Tibial nerve (tissue), 4 donors: ENCODE data around the gene MCF2L. TPM values are rescaled to one million over a fixed set of nuclear protein-coding genes. Genes with fewer than 3 reads are reported as not detected.

Experiments used
- DNase-seq, 2 donors: peaks; one replicate each; pipeline ENCODE4 v3.0.0-alpha.2; 2019; ENCODE audit warnings: low spot score in 2 of 2
- H3K27ac ChIP-seq, 4 donors: fragments of 200-600 bp; sonication (generic) in 3 of 4; one replicate each; pipeline ENCODE4 v1.5.1; 2017 to 2019; ENCODE audit warnings: mild to moderate bottlenecking in 1 of 4
- H3K27me3 ChIP-seq, 2 donors: fragments of 200-600 bp; sonication (generic) in 1 of 2; one replicate each; pipeline versions ENCODE4 v1.5.1 to v1.6.0; 2017 to 2019
- H3K36me3 ChIP-seq, 3 donors: fragments of 200-600 bp; sonication (generic); one replicate each; pipeline ENCODE4 v1.5.1; 2018 to 2019
- H3K4me1 ChIP-seq, 4 donors: fragments of 200-600 bp; sonication (generic) in 3 of 4; one replicate each; pipeline ENCODE4 v1.5.1; 2017 to 2019
- H3K4me3 ChIP-seq, 4 donors: fragments of 200-600 bp; sonication (generic) in 3 of 4; one replicate each; pipeline ENCODE4 v1.5.1; 2017 to 2019; ENCODE audit warnings: mild to moderate bottlenecking in 1 of 4, moderate library complexity in 1 of 4
- H3K9me3 ChIP-seq, 4 donors: fragments of 200-600 bp; sonication (generic) in 3 of 4; one replicate each; pipeline ENCODE4 v1.5.1; 2017 to 2019
- EP300 ChIP-seq, 2 donors: sonication (generic); formaldehyde crosslinking; IDR thresholded peaks; one replicate each; pipeline ENCODE4 v1.6.1; 2017; ENCODE audit warnings: antibody characterized with exemption in 2 of 2, mild to moderate bottlenecking in 1 of 2
- POLR2A ChIP-seq, 2 donors: fragments of 450-650 bp; IDR thresholded peaks; one replicate each; pipeline ENCODE4 v1.6.1; 2017; ENCODE audit warnings: antibody characterized with exemption in 2 of 2, mild to moderate bottlenecking in 2 of 2, moderate library complexity in 2 of 2
- WGBS, 2 donors: methylation state at CpG; one replicate each; pipeline ENCODE4 v1.1.5; 2018; 5-methylcytosine and 5-hydroxymethylcytosine counted together
- total RNA-seq, 4 donors: library from RNA; depleted of rRNA; stranded (reverse); fragments of >200 nt; gene quantifications; one replicate each; pipeline ENCODE4 v1.1.0, GENCODE V29; 2016
- TF ChIP-seq, protein P1 (sequence below), 5 experiments: fragments of 200-600 bp in 3 of 5; fragments of 450-650 bp in 2 of 5; sonication (generic) in 3 of 5; IDR thresholded peaks; one replicate each; pipeline ENCODE4 v1.5.1; 2016 to 2019; ENCODE audit warnings: antibody characterized with exemption in 5 of 5, mild to moderate bottlenecking in 3 of 5, moderate library complexity in 2 of 5

MCF2L gene
- total RNA-seq, 4 donors from 2014 or later = 30.1 to 82.6 (median 45.3) TPM

DNA sequence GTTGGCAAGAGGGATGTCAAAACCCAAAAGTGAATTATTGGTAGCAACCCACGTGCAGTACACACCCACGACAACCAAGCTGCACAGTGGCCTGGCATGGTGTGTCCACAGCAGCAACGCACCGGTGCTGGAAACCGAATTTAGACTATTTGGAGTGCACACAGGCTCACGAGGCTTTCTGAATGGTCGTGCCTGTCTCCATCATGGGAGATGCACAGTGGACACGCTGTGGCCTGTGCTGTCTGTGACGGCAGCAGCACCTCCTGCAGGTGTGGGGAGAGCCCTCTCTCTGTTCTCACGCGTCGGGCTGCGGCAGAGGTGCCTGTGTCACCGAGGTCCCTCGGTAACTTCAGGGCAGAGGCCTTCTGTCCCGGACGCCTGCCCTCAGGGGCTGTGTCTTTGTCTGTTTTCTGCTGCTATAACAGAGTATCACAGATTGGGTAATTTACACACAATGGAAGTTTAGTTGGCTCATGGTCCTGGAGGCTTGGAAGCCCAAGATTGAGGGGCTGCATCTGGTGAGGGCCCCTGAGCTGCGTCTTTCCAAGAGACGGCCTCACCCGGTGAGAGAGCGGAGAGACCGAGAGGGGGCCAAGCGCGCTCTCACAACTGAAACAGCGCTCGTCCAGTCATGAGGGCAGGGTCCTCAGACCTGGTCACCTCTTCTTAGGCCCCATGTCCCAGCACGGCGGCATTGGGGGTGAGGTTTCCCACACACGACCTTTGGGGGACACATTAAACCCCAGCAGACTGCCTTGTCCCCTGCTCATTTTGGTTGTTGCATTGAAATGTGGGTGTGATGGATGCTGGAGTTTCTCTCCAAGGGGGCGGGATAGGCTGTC lies 9.1 kb upstream of the MCF2L start:
- DNase-seq = no peak
- 64 to 77% methylated on average over 22 to 30 of the region's 30 CpGs for WGBS, 2 donors
- Histone ChIP-seq H3K36me3 (no peaks in the 10 kb centered on the region), H3K9me3 (no peaks in the 10 kb centered on the region), H3K4me1 (peaks cover 0 to 8% (median 0%) of the 10 kb centered on the region in 4 donors), H3K27ac (peak overlapping the region in 1 of 4 donors; percentile 54), H3K4me3 (no peak overlapping the region), H3K27me3 (peaks cover 0 to 5% of the 10 kb centered on the region in 2 donors)
- TF ChIP-seq EP300 (IDR thresholded peaks at IDR 0.05) = no peak
- no peak for TF ChIP-seq POLR2A (IDR thresholded peaks at IDR 0.05)
- TF ChIP-seq, protein P1, sequence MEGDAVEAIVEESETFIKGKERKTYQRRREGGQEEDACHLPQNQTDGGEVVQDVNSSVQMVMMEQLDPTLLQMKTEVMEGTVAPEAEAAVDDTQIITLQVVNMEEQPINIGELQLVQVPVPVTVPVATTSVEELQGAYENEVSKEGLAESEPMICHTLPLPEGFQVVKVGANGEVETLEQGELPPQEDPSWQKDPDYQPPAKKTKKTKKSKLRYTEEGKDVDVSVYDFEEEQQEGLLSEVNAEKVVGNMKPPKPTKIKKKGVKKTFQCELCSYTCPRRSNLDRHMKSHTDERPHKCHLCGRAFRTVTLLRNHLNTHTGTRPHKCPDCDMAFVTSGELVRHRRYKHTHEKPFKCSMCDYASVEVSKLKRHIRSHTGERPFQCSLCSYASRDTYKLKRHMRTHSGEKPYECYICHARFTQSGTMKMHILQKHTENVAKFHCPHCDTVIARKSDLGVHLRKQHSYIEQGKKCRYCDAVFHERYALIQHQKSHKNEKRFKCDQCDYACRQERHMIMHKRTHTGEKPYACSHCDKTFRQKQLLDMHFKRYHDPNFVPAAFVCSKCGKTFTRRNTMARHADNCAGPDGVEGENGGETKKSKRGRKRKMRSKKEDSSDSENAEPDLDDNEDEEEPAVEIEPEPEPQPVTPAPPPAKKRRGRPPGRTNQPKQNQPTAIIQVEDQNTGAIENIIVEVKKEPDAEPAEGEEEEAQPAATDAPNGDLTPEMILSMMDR (IDR thresholded peaks at IDR 0.05) = no peak

DNA sequence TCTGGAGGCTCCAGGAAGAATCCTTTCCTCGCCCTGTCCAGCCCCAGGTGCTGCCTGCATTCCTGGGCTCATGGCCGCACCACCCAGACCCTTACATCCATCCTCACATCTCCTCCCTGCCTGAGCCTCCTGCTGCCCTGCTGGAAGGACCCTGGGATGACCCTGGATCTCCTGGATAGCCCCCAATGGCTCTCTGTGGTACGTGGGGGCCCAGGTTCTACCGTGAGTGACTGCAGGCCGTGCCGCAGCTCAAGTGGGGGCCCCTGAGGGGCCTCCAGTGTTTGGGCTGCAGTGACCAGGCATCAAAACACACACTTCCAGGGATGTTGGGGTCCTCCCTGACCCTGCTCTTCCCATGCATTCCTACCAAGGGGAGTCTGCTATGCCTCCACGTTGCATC lies 8.3 kb upstream of the MCF2L start:
- Histone ChIP-seq H3K4me3 (no peak overlapping the region), H3K27me3 (peaks cover 0 to 13% of the 10 kb centered on the region in 2 donors), H3K27ac (no peak overlapping the region), H3K36me3 (no peaks in the 10 kb centered on the region), H3K9me3 (no peaks in the 10 kb centered on the region), H3K4me1 (peaks cover 0 to 8% (median 0%) of the 10 kb centered on the region in 4 donors)
- TF ChIP-seq, protein P1 (IDR thresholded peaks at IDR 0.05) = no peak
- TF ChIP-seq EP300 (IDR thresholded peaks at IDR 0.05) (no peak), POLR2A (IDR thresholded peaks at IDR 0.05) (no peak)
- 74 to 76% methylated on average over 7 of the region's 7 CpGs for WGBS, 2 donors
- no peak for DNase-seq

DNA sequence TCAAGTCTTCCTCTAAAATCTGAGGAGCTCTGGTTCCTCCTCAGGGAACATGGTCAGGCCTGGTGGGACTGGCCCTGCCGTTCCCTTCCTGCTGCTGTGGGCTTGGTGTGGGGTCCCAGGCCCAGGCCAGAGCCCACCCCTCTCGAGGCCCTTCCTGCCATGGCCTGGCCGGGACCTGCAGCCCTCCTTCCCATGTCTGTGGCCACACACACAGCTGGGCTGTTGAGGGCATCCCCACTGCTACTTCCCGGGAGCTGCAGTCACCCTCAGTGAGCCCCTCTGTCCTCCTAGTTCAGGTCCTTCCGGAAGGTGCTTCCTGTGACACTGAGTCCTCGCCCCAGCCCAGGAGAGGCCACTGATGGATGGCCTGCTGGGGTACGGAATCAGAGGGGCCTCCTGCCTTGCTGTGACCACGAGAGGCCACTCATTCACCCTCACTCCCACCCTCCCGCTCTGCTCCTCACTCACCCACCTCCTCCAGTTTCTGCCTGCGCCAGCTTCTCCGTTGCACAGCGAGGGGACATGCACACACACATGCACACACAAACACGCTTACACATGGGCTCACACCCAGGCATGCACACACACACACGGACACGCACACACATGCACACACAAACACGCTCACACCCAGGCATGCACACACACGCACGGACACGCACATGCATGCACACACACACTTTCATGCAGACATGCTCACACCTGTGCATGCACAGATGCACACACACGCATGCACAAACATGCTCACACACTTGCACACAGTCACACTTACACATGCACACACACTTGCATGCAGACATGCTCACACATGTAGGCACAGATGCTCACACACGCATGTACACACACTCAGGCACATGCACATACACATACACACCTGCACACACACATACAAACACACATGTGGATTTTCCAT lies 7.3 kb upstream of the MCF2L start:
- Histone ChIP-seq H3K9me3 (no peaks in the 10 kb centered on the region), H3K27ac (no peak overlapping the region), H3K4me1 (peaks cover 0 to 8% (median 0%) of the 10 kb centered on the region in 4 donors), H3K4me3 (no peak overlapping the region), H3K36me3 (no peaks in the 10 kb centered on the region), H3K27me3 (peaks cover 0 to 23% of the 10 kb centered on the region in 2 donors)
- DNase-seq = no peak
- TF ChIP-seq EP300 (IDR thresholded peaks at IDR 0.05) (no peak), POLR2A (IDR thresholded peaks at IDR 0.05) (no peak)
- TF ChIP-seq, protein P1 (IDR thresholded peaks at IDR 0.05) = no peak
- 66 to 83% methylated on average over 17 of the region's 21 CpGs for WGBS, 2 donors

DNA sequence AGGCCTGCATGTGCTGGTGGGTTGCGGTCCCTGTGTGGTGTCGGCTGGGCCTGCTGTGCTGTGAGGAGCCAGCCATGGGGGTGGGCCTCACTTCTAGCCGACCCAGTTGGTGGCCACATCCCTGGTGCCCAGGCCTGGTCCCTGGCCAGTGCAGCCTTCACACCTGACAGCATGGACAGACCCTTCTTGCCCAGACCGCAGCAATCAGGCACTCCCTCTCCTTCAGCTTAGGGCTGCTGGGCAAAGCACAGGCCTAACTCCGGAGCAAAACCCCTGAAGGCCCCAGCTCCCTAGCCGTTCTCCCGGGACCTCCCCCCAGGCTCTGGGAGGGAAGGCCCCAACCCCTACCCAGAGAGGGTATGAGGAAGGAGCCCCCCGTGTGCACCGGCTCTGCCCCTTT lies 6.6 kb upstream of the MCF2L start:
- 69 to 73% methylated on average over 7 to 8 of the region's 9 CpGs for WGBS, 2 donors
- TF ChIP-seq, protein P1 (IDR thresholded peaks at IDR 0.05) = no peak
- TF ChIP-seq EP300 (IDR thresholded peaks at IDR 0.05) = no peak
- TF ChIP-seq POLR2A (IDR thresholded peaks at IDR 0.05) = no peak
- Histone ChIP-seq H3K4me3 (no peak overlapping the region), H3K27ac (no peak overlapping the region), H3K36me3 (no peaks in the 10 kb centered on the region), H3K9me3 (no peaks in the 10 kb centered on the region), H3K27me3 (peaks cover 0 to 30% of the 10 kb centered on the region in 2 donors), H3K4me1 (peaks cover 0 to 8% (median 0%) of the 10 kb centered on the region in 4 donors)
- no peak for DNase-seq
